H9 (cell line): ENCODE data around the gene DLEC1. TPM values are rescaled to one million over a fixed set of nuclear protein-coding genes. Genes with fewer than 3 reads are reported as not detected.

ENCODE experiments used
- DNase-seq: peaks from one replicate; pipeline ENCODE4 v3.0.0-alpha.2; 2017
- H2AFZ ChIP-seq: one replicate; pipeline ENCODE4 v1.6.1; 2013; ENCODE audit warnings: mild to moderate bottlenecking, low read length, control low read depth, moderate library complexity
- H2AK5ac ChIP-seq: 2 replicates; pipeline ENCODE4 v1.6.1; 2013; ENCODE audit warnings: low read length, control low read depth, mixed read lengths; ENCODE audit not compliant: insufficient read length
- H2BK120ac ChIP-seq: one replicate; pipeline ENCODE4 v1.6.1; 2013; ENCODE audit warnings: low read depth, mild to moderate bottlenecking, low read length, control low read depth, inconsistent platforms; ENCODE audit not compliant: poor library complexity, severe bottlenecking
- H2BK12ac ChIP-seq: 2 replicates; pipeline ENCODE4 v1.6.1; 2013; ENCODE audit warnings: low read length, control low read depth, mixed read lengths, low read depth; ENCODE audit not compliant: insufficient read length
- H2BK15ac ChIP-seq: 2 replicates; pipeline ENCODE4 v1.6.1; 2013; ENCODE audit warnings: low read depth, low read length, control low read depth
- H2BK20ac ChIP-seq: one replicate; pipeline ENCODE4 v1.6.1; 2013; ENCODE audit warnings: low read depth, mild to moderate bottlenecking, low read length, control low read depth, inconsistent platforms; ENCODE audit not compliant: poor library complexity, severe bottlenecking
- H2BK5ac ChIP-seq: 2 replicates; pipeline ENCODE4 v1.6.1; 2013; ENCODE audit warnings: low read length, control low read depth, mixed read lengths; ENCODE audit not compliant: insufficient read length
- H3K14ac ChIP-seq: 2 replicates; pipeline ENCODE4 v1.6.1; 2013; ENCODE audit warnings: low read length, control low read depth; ENCODE audit not compliant: insufficient read depth
- H3K18ac ChIP-seq: 2 replicates; pipeline ENCODE4 v1.6.1; 2013; ENCODE audit warnings: low read depth, mild to moderate bottlenecking, mixed read lengths, low read length, control low read depth; ENCODE audit not compliant: insufficient read length
- H3K23ac ChIP-seq: 2 replicates; pipeline ENCODE4 v1.6.1; 2013; ENCODE audit warnings: low read length, control low read depth, mixed read lengths, low read depth; ENCODE audit not compliant: insufficient read length
- H3K23me2 ChIP-seq: 2 replicates; pipeline ENCODE4 v1.6.1; 2013; ENCODE audit warnings: low read depth, mild to moderate bottlenecking, mixed read lengths, low read length, control low read depth; ENCODE audit not compliant: insufficient read length, poor library complexity, severe bottlenecking
- H3K27ac ChIP-seq: 2 replicates; pipeline ENCODE4 v1.5.1; 2013; ENCODE audit warnings: low read length, control low read depth, mixed read lengths, low read depth; ENCODE audit not compliant: insufficient read length
- H3K27me3 ChIP-seq: 2 replicates; pipeline ENCODE4 v1.6.1; 2013; ENCODE audit warnings: low read length, control low read depth, inconsistent platforms; ENCODE audit not compliant: insufficient read depth
- H3K4ac ChIP-seq: 2 replicates; pipeline ENCODE4 v1.6.1; 2013; ENCODE audit warnings: low read depth, mild to moderate bottlenecking, control low read depth, inconsistent platforms, low read length, moderate library complexity
- H3K4me1 ChIP-seq: 2 replicates; pipeline ENCODE4 v1.6.1; 2013; ENCODE audit warnings: low read length, control low read depth, inconsistent platforms; ENCODE audit not compliant: insufficient read depth
- H3K4me2 ChIP-seq: 2 replicates; pipeline ENCODE4 v1.6.1; 2013; ENCODE audit warnings: low read length, control low read depth, mixed read lengths; ENCODE audit not compliant: insufficient read length, insufficient read depth
- H3K56ac ChIP-seq: 2 replicates; pipeline ENCODE4 v1.6.1; 2013; ENCODE audit warnings: low read depth, mild to moderate bottlenecking, mixed read lengths, low read length, control low read depth; ENCODE audit not compliant: insufficient read length
- H3K79me1 ChIP-seq: 2 replicates; pipeline ENCODE4 v1.6.1; 2013; ENCODE audit warnings: low read depth, mild to moderate bottlenecking, moderate library complexity, low read length, control low read depth, inconsistent platforms; ENCODE audit not compliant: insufficient read depth, poor library complexity, severe bottlenecking
- H3K79me2 ChIP-seq: 2 replicates; pipeline ENCODE4 v1.6.1; 2013; ENCODE audit warnings: low read length, control low read depth, inconsistent platforms; ENCODE audit not compliant: insufficient read depth
- H3K9ac ChIP-seq: 2 replicates; pipeline ENCODE4 v1.6.1; 2013; ENCODE audit warnings: low read length, control low read depth, mixed read lengths; ENCODE audit not compliant: insufficient read length; ENCODE audit errors: extremely low read depth
- H3K9me3 ChIP-seq: one replicate; pipeline ENCODE4 v1.6.1; 2013; ENCODE audit warnings: low read depth, low read length, inconsistent platforms; ENCODE audit not compliant: control insufficient read depth
- H3T11ph ChIP-seq: one replicate; pipeline ENCODE4 v1.6.1; 2013; ENCODE audit warnings: mild to moderate bottlenecking, low read length, control low read depth, inconsistent platforms
- H4K20me1 ChIP-seq: one replicate; pipeline ENCODE4 v1.6.1; 2013; ENCODE audit not compliant: control insufficient read depth, insufficient read length, insufficient read depth
- H4K5ac ChIP-seq: 2 replicates; pipeline ENCODE4 v1.6.1; 2013; ENCODE audit warnings: low read depth, mild to moderate bottlenecking, mixed read lengths, low read length, control low read depth; ENCODE audit not compliant: insufficient read length
- H4K8ac ChIP-seq: replicated peaks from 2 replicates; pipeline ENCODE4 v1.6.1; 2013; ENCODE audit warnings: low read length, control low read depth, mixed read lengths, low read depth; ENCODE audit not compliant: insufficient read length
- H4K91ac ChIP-seq: 2 replicates; pipeline ENCODE4 v1.6.1; 2013; ENCODE audit warnings: low read depth, mild to moderate bottlenecking, moderate library complexity, mixed read lengths, low read length, control low read depth; ENCODE audit not compliant: insufficient read length
- H3K27ac Mint-ChIP-seq, 3 experiments: 2 replicates in 2 of 3; 3 replicates in 1 of 3; pipeline ENCODE4 v1.8.0; 2020 to 2021; ENCODE audit warnings: mixed read lengths in 3 of 3, mild to moderate bottlenecking in 1 of 3, moderate library complexity in 1 of 3
- H3K27me3 Mint-ChIP-seq: 2 replicates; pipeline ENCODE4 v1.8.0; 2021; ENCODE audit warnings: low read depth, mild to moderate bottlenecking, moderate library complexity, mixed read lengths
- H3K36me3 Mint-ChIP-seq, 3 experiments: 2 replicates in 2 of 3; 3 replicates in 1 of 3; pipeline ENCODE4 v1.8.0; 2020 to 2021; ENCODE audit warnings: low read depth in 3 of 3, mixed read lengths in 3 of 3; ENCODE audit not compliant: insufficient read depth in 1 of 3
- H3K4me1 Mint-ChIP-seq, 2 experiments: 2 replicates each; pipeline ENCODE4 v1.8.0; 2020; ENCODE audit warnings: mixed read lengths in 2 of 2
- H3K4me3 Mint-ChIP-seq, 2 experiments: 2 replicates in 1 of 2; 3 replicates in 1 of 2; pipeline ENCODE4 v1.8.0; 2020 to 2021; ENCODE audit warnings: mild to moderate bottlenecking in 2 of 2, mixed read lengths in 2 of 2, moderate library complexity in 1 of 2
- H3K9me3 Mint-ChIP-seq, 2 experiments: 2 replicates in 1 of 2; 3 replicates in 1 of 2; pipeline ENCODE4 v1.8.0; 2020; ENCODE audit warnings: mild to moderate bottlenecking in 2 of 2, mixed read lengths in 2 of 2, moderate library complexity in 1 of 2
- CTCF ChIP-seq: fragments of 200-600 bp; sonication (generic); conservative IDR thresholded peaks from 3 replicates; pipeline ENCODE4 v1.8.0; 2021; ENCODE audit warnings: antibody characterized with exemption, mild to moderate bottlenecking
- WGBS: extraction: QIAGEN DNeasy Blood & Tissue Kit; methylation state at CpG from one replicate; pipeline ENCODE4 v1.1.7; 2013; ENCODE audit warnings: missing lambda C conversion rate, low lambda C conversion rate, mixed read lengths; ENCODE audit not compliant: insufficient read length; ENCODE audit errors: extremely low coverage; 5-methylcytosine and 5-hydroxymethylcytosine counted together
- total RNA-seq: library from RNA; stranded (reverse); gene quantifications from 2 replicates; pipeline ENCODE4 v1.2.1, GENCODE V29; 2021

DLEC1 gene
- total RNA-seq, 1 experiment from 2014 or later = 2.1 TPM

GRCh38 chr3:37991823-37992222, 47.2 kb upstream of the DLEC1 start:
- DNase-seq = no peak
- Histone ChIP-seq H3K4me1 (no peaks in the 10 kb centered on the region; the same call in 1 of the 2 replicates), H3K9me3 (no peaks in the 10 kb centered on the region), H2BK20ac (no peak overlapping the region), H3T11ph (no peak overlapping the region), H3K23me2 (no peaks in the 10 kb centered on the region), H4K5ac (no peak overlapping the region), H3K14ac (no peak overlapping the region), H2BK15ac (no peak overlapping the region), H2BK120ac (no peak overlapping the region), H3K27ac (no peak overlapping the region), H2AFZ (no peak overlapping the region), H3K27me3 (no peaks in the 10 kb centered on the region), H3K4me2 (no peak overlapping the region), H4K20me1 (no peaks in the 10 kb centered on the region), H3K18ac (no peak overlapping the region), H3K56ac (no peak overlapping the region), H2AK5ac (no peak overlapping the region), H2BK5ac (no peak overlapping the region), H3K79me2 (no peaks in the 10 kb centered on the region), H3K4ac (no peak overlapping the region), H3K79me1 (no peaks in the 10 kb centered on the region), H4K91ac (no peak overlapping the region), H3K23ac (no peak overlapping the region), H3K9ac (no peak overlapping the region), H2BK12ac (no peak overlapping the region), H4K8ac (no peak overlapping the region)
- Mint-ChIP-seq H3K4me1 (peaks cover 14 to 39% of the 10 kb centered on the region in 2 experiments), H3K4me3 (no peak overlapping the region), H3K36me3 (no peaks in the 10 kb centered on the region), H3K9me3 (no peaks in the 10 kb centered on the region), H3K27ac (no peak overlapping the region), H3K27me3 (peaks cover 11% of the 10 kb centered on the region)
- TF ChIP-seq CTCF = no peak
- no CpG with 5 or more reads among the region's 7 CpGs for WGBS
